IPS-20b (cell line): ENCODE data around the gene TMPRSS9.

Experiments
- H3K27ac ChIP-seq: one replicate; pipeline ENCODE4 v1.5.1; 2013; ENCODE audit warnings: low read length
- H3K27me3 ChIP-seq: 2 replicates; pipeline ENCODE4 v1.6.1; 2013; ENCODE audit warnings: mild to moderate bottlenecking, low read length, inconsistent platforms; ENCODE audit not compliant: insufficient read depth
- H3K36me3 ChIP-seq: 2 replicates; pipeline ENCODE4 v1.6.1; 2013; ENCODE audit warnings: low read depth, mild to moderate bottlenecking, inconsistent platforms, low read length, moderate library complexity; ENCODE audit not compliant: insufficient read depth
- H3K4me1 ChIP-seq: 2 replicates; pipeline ENCODE4 v1.6.1; 2013; ENCODE audit warnings: mild to moderate bottlenecking, control low read depth, inconsistent platforms, low read length, moderate library complexity; ENCODE audit not compliant: insufficient read depth
- H3K4me3 ChIP-seq: 2 replicates; pipeline ENCODE4 v1.5.1; 2013; ENCODE audit warnings: mild to moderate bottlenecking, low read length, inconsistent platforms
- H3K9ac ChIP-seq: 2 replicates; pipeline ENCODE4 v1.6.1; 2013; ENCODE audit warnings: low read depth, mild to moderate bottlenecking, inconsistent platforms, low read length, moderate library complexity
- H3K9me3 ChIP-seq: 2 replicates; pipeline ENCODE4 v1.6.1; 2013; ENCODE audit warnings: mild to moderate bottlenecking, low read depth, low read length, inconsistent platforms; ENCODE audit not compliant: insufficient read depth

Gene TMPRSS9

GRCh38 chr19:2429917-2430535 is 70.0 kb downstream of the TMPRSS9 start:
- Histone ChIP-seq H3K36me3 (peaks cover 44% of the 10 kb centered on the region), H3K4me1 (peaks cover 6% of the 10 kb centered on the region; the same call in 1 of the 2 replicates)

DNA sequence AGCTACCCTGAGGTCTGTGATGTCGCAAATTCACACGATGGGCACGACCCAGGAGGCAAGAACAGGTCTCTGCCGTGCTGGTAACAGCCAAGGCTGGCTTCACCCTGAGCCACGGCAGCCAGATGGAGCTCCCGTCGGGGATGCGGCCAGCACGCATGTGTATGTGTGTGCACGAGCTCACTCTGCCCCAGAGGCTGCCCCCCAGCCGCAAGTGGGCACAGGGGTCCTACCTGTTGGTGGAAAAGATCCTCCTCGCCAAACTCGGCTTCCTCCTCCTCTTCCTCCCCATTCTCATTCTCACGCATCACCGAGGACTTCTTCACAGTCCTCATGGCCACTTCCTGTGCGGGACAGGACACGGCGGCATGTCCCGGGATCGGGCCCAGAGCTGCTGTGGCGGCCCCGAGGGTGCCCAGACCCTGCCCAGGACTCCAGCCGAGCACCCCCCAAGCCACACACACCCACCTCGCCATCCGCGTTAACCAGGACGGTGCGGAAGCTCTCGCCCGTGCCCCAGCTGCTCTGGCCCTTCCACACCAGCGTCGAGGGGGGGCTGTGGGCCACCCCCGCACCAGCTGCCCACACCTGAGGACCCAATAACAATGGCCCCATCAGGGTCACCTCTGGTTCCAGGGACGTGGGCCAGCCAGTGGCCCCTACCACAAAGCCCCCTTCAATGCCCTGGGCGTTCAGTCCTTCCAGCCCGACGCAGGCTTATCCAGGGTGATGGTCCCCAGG is 71.4 kb downstream of the TMPRSS9 start:
- H3K27ac ChIP-seq, result no peak overlapping the region
- H3K36me3 ChIP-seq, result peaks cover 50% of the 10 kb centered on the region

More at GRCh38 chr19:2429917-2430535, 70.0 kb downstream of the TMPRSS9 start:
- Histone ChIP-seq H3K27me3 (no peaks in the 10 kb centered on the region), H3K9ac (no peak overlapping the region), H3K27ac (no peak overlapping the region), H3K4me3 (no peak overlapping the region), H3K9me3 (no peaks in the 10 kb centered on the region)

GRCh38 chr19:2432131-2432848 is 72.2 kb downstream of the TMPRSS9 start:
- H3K9me3 ChIP-seq, result no peaks in the 10 kb centered on the region

More for the DNA sequence above, 71.4 kb downstream of the TMPRSS9 start:
- H3K9me3 ChIP-seq, result no peaks in the 10 kb centered on the region
- H3K9ac ChIP-seq, result no peak overlapping the region
- peaks cover 6% of the 10 kb centered on the region; the same call in 1 of the 2 replicates for H3K4me1 ChIP-seq
- H3K27me3 ChIP-seq, result no peaks in the 10 kb centered on the region
- H3K4me3 ChIP-seq, result no peak overlapping the region

GRCh38 chr19:2433854-2434253 is 73.8 kb downstream of the TMPRSS9 start:
- Histone ChIP-seq H3K36me3 (peaks cover 70% of the 10 kb centered on the region), H3K4me1 (no peaks in the 10 kb centered on the region), H3K27me3 (no peaks in the 10 kb centered on the region), H3K4me3 (no peak overlapping the region), H3K9me3 (no peaks in the 10 kb centered on the region), H3K27ac (no peak overlapping the region), H3K9ac (no peak overlapping the region)

More at GRCh38 chr19:2432131-2432848, 72.2 kb downstream of the TMPRSS9 start:
- Histone ChIP-seq H3K27ac (no peak overlapping the region), H3K9ac (no peak overlapping the region), H3K4me1 (peaks cover 6% of the 10 kb centered on the region; the same call in 1 of the 2 replicates), H3K36me3 (peaks cover 54% of the 10 kb centered on the region), H3K4me3 (no peak overlapping the region), H3K27me3 (no peaks in the 10 kb centered on the region)

DNA sequence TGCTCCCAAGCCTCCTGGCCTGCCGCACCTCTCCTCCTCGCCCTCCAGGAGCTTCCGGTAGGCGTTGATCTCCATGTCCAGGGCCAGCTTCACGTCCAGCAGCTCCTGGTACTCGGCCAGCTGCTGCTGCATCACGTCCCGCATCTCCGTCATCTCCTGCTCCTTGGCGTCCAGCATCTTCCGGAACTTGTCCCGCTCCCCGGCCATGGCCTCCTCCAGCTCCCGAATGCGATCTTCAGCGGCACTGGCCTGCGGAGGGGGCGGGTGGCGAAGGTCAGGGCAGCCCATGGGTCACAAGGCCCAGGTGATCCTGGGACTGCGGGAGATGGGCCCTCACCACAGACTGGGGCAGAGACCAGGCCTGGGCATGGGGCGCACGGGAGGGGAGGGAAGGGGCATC is 74.2 kb downstream of the TMPRSS9 start:
- Histone ChIP-seq H3K4me1 (no peaks in the 10 kb centered on the region), H3K27ac (no peak overlapping the region), H3K9me3 (no peaks in the 10 kb centered on the region), H3K9ac (no peak overlapping the region), H3K4me3 (no peak overlapping the region), H3K36me3 (peaks cover 74% of the 10 kb centered on the region), H3K27me3 (no peaks in the 10 kb centered on the region)

DNA sequence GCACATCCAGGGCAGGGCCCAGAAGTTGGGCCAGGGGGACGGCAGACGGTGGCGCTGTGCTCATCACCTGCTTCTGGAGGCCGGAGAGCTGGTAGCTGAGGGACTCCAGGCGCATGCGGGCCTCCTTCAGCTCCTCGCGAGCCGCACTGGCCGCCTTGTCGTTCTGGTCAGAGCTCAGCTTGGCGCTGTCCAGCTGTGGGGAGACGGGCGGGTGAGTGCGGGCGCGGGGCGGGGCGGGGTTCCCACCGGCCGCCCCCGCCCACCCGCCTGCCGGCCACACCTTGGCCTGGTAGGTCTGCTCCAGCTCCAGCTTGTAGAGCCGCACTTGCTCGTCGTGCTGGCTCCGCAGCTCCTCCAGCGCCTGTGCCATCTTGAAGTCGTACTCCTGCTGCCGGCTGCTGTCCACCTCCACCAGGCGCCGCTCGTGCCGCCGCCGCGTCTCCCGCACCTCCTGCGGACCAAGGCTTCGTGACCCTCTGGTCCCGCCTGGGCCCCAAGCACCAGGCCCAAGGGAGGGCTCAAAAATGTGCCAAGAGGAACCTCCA is 74.7 kb downstream of the TMPRSS9 start:
- no peaks in the 10 kb centered on the region for H3K4me1 ChIP-seq
- H3K4me3 ChIP-seq, result no peak overlapping the region
- H3K36me3 ChIP-seq, result peaks cover 71% of the 10 kb centered on the region
- no peaks in the 10 kb centered on the region for H3K9me3 ChIP-seq
- no peak overlapping the region for H3K9ac ChIP-seq
- H3K27me3 ChIP-seq, result no peaks in the 10 kb centered on the region
- H3K27ac ChIP-seq, result no peak overlapping the region

GRCh38 chr19:2436384-2436783 is 76.3 kb downstream of the TMPRSS9 start:
- peaks cover 66% of the 10 kb centered on the region for H3K36me3 ChIP-seq

DNA sequence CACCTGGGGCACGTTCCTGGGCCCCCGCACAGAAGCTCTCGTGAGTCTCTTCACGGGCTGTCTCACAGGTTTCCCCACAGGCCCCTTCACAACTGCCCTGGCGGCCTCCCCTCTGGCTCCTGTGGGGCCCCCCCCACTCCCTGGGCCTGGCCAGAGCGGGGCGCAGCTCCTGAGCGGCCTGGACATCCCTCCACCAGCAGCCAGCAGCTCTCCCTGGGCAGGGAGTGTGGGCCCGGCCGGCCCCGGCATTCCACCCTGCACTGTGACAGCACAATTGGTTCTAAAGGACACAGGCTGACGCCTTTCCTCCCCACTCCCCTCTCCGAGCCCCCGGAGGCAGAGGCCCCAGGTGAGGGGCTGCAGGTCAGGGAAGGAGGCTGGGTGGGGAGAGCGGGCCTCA is 76.9 kb downstream of the TMPRSS9 start:
- H3K36me3 ChIP-seq, result peaks cover 66% of the 10 kb centered on the region

More at GRCh38 chr19:2436384-2436783, 76.3 kb downstream of the TMPRSS9 start:
- Histone ChIP-seq H3K4me1 (no peaks in the 10 kb centered on the region), H3K4me3 (no peak overlapping the region), H3K9ac (no peak overlapping the region), H3K27me3 (no peaks in the 10 kb centered on the region), H3K27ac (no peak overlapping the region), H3K9me3 (no peaks in the 10 kb centered on the region)

GRCh38 chr19:2438178-2438577 is 78.1 kb downstream of the TMPRSS9 start:
- H3K36me3 ChIP-seq, result peaks cover 74% of the 10 kb centered on the region

More for the DNA sequence above, 76.9 kb downstream of the TMPRSS9 start:
- H3K27me3 ChIP-seq, result no peaks in the 10 kb centered on the region
- no peaks in the 10 kb centered on the region for H3K4me1 ChIP-seq
- no peak overlapping the region for H3K4me3 ChIP-seq
- H3K27ac ChIP-seq, result no peak overlapping the region
- no peak overlapping the region for H3K9ac ChIP-seq
- no peaks in the 10 kb centered on the region for H3K9me3 ChIP-seq

DNA sequence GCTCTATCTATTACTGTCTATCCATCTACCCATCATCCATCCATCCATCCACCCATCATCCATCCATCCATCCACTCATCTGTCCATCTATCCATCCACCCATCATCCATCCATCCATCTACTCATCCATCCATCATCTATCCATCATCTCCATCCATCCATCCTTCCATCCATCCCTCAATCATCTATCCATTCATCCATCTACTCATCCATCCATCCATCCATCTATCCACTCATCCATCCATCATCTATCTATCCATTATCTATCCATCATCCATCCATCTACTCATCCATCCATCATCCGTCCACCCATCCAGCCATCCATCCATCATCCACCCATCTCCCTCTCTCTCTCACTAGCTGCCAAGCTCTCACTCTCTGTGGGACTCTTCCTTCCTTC is 80.5 kb downstream of the TMPRSS9 start:
- H3K27ac ChIP-seq, result no peak overlapping the region
- H3K4me3 ChIP-seq, result no peak overlapping the region
- peaks cover 70% of the 10 kb centered on the region for H3K36me3 ChIP-seq
- no peak overlapping the region for H3K9ac ChIP-seq
- H3K27me3 ChIP-seq, result no peaks in the 10 kb centered on the region
- no peaks in the 10 kb centered on the region for H3K4me1 ChIP-seq
- H3K9me3 ChIP-seq, result no peaks in the 10 kb centered on the region

More at GRCh38 chr19:2438178-2438577, 78.1 kb downstream of the TMPRSS9 start:
- H3K9ac ChIP-seq, result no peak overlapping the region
- no peaks in the 10 kb centered on the region for H3K9me3 ChIP-seq
- no peak overlapping the region for H3K4me3 ChIP-seq
- H3K27ac ChIP-seq, result no peak overlapping the region
- H3K4me1 ChIP-seq, result no peaks in the 10 kb centered on the region
- no peaks in the 10 kb centered on the region for H3K27me3 ChIP-seq

DNA sequence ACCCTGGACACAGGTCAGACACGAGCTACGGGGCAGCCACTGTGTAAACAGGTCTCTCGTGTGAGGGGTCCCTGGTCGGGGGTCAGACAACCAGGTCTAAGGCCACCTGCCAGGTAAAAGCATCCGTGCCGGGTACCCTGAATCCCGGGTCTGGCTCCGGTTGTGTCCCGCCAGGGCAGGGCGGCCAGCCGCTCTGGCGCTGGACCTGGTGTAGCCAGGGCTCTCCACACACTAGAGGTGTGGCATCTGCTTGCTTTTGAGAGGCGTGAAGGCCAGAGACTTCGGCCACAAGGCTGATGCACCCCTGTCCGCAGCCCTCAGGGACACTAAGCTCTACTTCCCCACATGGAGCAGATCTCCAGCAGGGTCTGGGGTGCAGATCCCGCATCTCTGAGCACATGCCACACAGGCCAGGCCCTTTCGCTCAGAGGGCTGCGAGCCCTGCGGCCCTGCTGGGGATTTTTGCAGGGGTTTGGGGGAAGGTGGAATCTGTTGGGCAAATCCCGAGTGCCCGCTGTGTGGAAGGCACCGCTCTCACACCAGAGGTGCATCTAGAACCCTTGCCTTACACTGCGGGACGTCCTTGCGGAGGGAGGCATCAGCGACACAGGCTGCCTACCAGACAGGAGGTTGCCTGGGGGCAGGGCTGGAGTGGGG is 81.2 kb downstream of the TMPRSS9 start:
- Histone ChIP-seq H3K36me3 (peaks cover 69% of the 10 kb centered on the region), H3K9me3 (no peaks in the 10 kb centered on the region), H3K4me1 (no peaks in the 10 kb centered on the region; the same call in 1 of the 2 replicates), H3K27ac (no peak overlapping the region), H3K4me3 (no peak overlapping the region), H3K27me3 (no peaks in the 10 kb centered on the region), H3K9ac (no peak overlapping the region)
